ENCODE results near the gene NUP98. TPM values are rescaled to one million over a fixed set of nuclear protein-coding genes. Genes with fewer than 3 reads are reported as not detected.

Gene NUP98
- total and polyA plus RNA-seq, 9 donors, result 38.5 to 126 (median 77.6) TPM

DNA sequence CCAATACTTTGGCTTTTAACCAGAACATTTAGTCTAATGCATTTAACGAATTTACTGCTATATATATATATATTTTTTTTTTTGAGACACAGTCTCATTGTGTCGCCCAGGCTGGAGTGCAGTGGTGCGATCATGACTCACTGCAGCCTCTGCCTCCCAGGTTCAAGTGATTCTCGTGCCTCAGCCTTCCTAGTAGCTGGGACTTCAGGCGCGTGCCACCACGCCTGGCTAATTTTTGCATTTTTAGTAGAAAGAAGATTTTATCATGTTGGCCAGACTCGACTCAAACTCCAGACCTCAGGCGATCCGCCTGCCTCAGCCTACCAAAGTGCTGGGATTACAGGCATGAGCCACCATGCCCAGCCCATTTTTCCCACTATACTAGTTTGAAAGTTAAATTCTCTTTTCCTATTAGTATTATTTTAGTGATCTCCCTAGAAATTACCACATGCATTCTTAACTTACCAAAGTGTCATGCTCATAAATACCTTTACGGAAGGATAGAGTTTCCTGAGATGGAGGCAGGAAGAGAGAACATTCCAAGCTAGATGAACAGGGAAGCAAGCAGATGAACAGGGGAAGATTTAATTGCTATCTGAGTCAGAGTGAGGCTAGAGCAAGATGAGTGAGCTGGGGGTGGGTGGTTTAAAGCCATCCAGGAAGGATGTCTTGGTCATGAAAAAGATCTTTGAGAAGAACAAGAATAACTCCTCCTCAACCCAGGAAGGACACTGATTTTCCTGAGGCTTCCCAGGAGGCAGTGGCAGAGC is 6.6 kb upstream of the NUP98 start:
- Histone ChIP-seq H3K4me3 (no peak overlapping the region), H3K9me3 (no peaks in the 10 kb centered on the region), H3K4me1 (ENCODE audit: insufficient read depth) (peaks cover 2% of the 10 kb centered on the region), H3K27ac (no peak overlapping the region), H3K36me3 (no peaks in the 10 kb centered on the region), H3K27me3 (no peaks in the 10 kb centered on the region)
- no peak for DNase-seq
- WGBS, 3 donors, result 87 to 93% (median 88%) methylated on average over 11 of the region's 11 CpGs
- no peak for TF ChIP-seq POLR2A (IDR thresholded peaks at IDR 0.05)
- TF ChIP-seq, protein P1, sequence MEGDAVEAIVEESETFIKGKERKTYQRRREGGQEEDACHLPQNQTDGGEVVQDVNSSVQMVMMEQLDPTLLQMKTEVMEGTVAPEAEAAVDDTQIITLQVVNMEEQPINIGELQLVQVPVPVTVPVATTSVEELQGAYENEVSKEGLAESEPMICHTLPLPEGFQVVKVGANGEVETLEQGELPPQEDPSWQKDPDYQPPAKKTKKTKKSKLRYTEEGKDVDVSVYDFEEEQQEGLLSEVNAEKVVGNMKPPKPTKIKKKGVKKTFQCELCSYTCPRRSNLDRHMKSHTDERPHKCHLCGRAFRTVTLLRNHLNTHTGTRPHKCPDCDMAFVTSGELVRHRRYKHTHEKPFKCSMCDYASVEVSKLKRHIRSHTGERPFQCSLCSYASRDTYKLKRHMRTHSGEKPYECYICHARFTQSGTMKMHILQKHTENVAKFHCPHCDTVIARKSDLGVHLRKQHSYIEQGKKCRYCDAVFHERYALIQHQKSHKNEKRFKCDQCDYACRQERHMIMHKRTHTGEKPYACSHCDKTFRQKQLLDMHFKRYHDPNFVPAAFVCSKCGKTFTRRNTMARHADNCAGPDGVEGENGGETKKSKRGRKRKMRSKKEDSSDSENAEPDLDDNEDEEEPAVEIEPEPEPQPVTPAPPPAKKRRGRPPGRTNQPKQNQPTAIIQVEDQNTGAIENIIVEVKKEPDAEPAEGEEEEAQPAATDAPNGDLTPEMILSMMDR (IDR thresholded peaks at IDR 0.05), result no peak
- TF ChIP-seq EP300 (IDR thresholded peaks at IDR 0.05), result no peak
- intact Hi-C loops (cut with DNase I), result no loop called here

DNA sequence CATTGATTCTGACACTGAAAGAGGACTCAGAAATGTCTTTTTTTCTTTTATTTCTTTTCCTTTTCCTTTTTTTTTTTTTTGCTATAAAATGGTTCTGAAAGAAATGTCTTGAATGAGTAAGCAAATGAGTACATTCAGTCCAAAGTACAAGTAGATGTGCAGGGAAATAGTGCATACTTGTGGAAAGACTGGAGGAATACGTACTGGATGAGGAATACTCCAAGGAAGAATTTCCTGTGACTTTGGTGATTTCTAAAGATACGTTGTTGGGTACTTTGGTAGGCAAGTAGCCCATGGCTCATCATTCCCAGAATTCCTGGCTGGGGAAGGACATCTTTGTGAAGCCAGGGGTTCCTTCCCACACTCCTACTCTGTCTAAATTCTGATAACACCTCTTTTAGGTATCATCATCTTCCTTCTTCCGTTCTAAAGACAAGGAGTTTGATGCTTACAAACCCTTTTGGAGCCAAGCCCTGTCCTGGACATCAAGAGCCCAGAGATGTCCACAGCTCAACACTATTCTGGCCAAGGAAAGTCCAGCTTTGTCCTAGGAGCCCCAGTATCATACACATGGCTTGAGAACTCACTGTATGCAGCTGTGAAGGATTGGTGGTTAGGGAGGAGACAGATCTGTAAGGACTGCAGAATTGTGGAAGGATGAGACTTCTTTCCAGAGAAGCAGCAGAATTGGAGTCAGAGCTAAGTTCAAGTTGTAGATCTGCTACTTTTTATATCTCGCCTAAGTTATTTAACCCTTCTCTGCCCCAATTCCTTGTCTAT is 4.8 kb upstream of the NUP98 start:
- 56 to 62% (median 57%) methylated on average over 4 of the region's 4 CpGs for WGBS, 3 donors
- TF ChIP-seq POLR2A (IDR thresholded peaks at IDR 0.05), result no peak
- no peak for TF ChIP-seq EP300 (IDR thresholded peaks at IDR 0.05)
- TF ChIP-seq, protein P1 (IDR thresholded peaks at IDR 0.05), result no peak

DNA sequence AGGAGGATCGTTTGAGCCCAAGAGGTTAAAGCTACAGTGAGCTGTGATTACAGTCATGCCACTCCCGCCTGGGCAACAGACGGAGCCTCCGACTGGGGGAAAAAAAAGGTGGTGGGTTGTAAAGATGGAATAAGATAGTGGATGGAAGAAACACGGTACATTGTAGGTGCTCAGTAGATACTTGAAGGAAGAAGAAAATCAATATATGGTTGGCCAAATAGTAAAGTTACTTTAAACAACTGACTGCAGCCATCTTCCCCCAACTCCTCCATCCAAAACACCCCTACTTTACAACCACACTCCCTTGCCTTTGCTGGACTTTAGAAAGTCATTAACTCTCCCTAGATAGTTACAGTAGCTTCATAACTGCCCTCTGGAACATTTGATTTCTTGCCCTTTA is 2.5 kb upstream of the NUP98 start:
- H3K4me3 ChIP-seq, result no peak overlapping the region
- no peaks in the 10 kb centered on the region for H3K36me3 ChIP-seq
- H3K9me3 ChIP-seq, result no peaks in the 10 kb centered on the region
- no peak overlapping the region for H3K27ac ChIP-seq
- DNase-seq, result no peak
- peaks cover 5% of the 10 kb centered on the region for H3K4me1 ChIP-seq (ENCODE audit: insufficient read depth)
- no peaks in the 10 kb centered on the region for H3K27me3 ChIP-seq
- 66 to 85% (median 66%) methylated on average over 5 of the region's 5 CpGs for WGBS, 3 donors
- TF ChIP-seq EP300 (IDR thresholded peaks at IDR 0.05), result no peak
- no peak for TF ChIP-seq POLR2A (IDR thresholded peaks at IDR 0.05)
- TF ChIP-seq, protein P1 (IDR thresholded peaks at IDR 0.05), result no peak
- intact Hi-C loops (cut with DNase I), result loop anchor here in 3 of 4 donors (5.0 to 10.0 kb wide), 3 partner anchors 37 to 45 kb away; partner anchors contain the start of gene RHOG (in 2 of the 3)

More for the DNA sequence above, 4.8 kb upstream of the NUP98 start:
- Histone ChIP-seq H3K27me3 (no peaks in the 10 kb centered on the region), H3K27ac (no peak overlapping the region), H3K4me3 (no peak overlapping the region), H3K4me1 (ENCODE audit: insufficient read depth) (peaks cover 2% of the 10 kb centered on the region), H3K9me3 (no peaks in the 10 kb centered on the region), H3K36me3 (no peaks in the 10 kb centered on the region)
- DNase-seq, result no peak
- intact Hi-C loops (cut with DNase I), result no loop called here

DNA sequence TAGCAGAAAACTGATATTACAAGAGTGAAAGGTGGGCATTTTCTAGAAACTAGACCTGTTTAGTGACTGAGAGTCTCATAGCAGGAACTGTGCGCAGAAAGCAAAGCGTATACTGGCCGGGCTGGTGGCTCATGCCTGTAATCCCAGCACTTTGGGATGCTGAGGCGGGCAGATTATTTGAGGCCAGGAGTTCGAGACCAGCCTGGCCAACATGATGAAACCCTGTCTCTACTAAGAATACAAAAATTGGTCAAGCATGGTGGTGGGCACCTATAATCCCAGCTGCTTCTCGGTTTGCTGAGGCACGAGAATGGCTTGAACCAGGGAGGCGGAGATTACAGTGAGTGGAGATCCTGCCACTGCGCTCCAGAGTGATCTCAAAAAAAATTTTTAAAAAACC is 1.8 kb upstream of the NUP98 start:
- WGBS, 3 donors, result 94 to 97% (median 95%) methylated on average over 9 of the region's 9 CpGs
- Histone ChIP-seq H3K36me3 (no peaks in the 10 kb centered on the region), H3K4me1 (ENCODE audit: insufficient read depth) (peaks cover 5% of the 10 kb centered on the region), H3K9me3 (no peaks in the 10 kb centered on the region), H3K27me3 (no peaks in the 10 kb centered on the region), H3K4me3 (no peak overlapping the region), H3K27ac (no peak overlapping the region)
- DNase-seq, result no peak
- no peak for TF ChIP-seq POLR2A (IDR thresholded peaks at IDR 0.05)
- no peak for TF ChIP-seq EP300 (IDR thresholded peaks at IDR 0.05)
- TF ChIP-seq, protein P1 (IDR thresholded peaks at IDR 0.05), result no peak
- intact Hi-C loops (cut with DNase I), result loop anchor here in 3 of 4 donors (5.0 to 10.0 kb wide), 3 partner anchors 38 to 46 kb away; partner anchors contain the start of gene RHOG (in 2 of the 3)

Data from ovary (tissue), 9 donors.